SK-N-SH treated with all-trans-retinoic acid at 6 μM for 48 hours (cell line): ENCODE measurements around the gene DLG2.
"Not testable (repeated sequence)": the region's sequence is repeated elsewhere in the genome, so short reads cannot be mapped to it uniquely, and the experiment has no call there.

Experiments used
- ATAC-seq: fragments of 200-7000 bp; cut with Tn5 transposase; 3 replicates; pipeline ENCODE4 v1.9.1; 2020; ENCODE audit warnings: mild to moderate bottlenecking, moderate library complexity
- ARNTL ChIP-seq: fragments of 450-650 bp; formaldehyde crosslinking; IDR thresholded peaks from 2 replicates; pipeline ENCODE4 v1.5.0; 2020; ENCODE audit warnings: low read depth, mild to moderate bottlenecking, moderate library complexity, borderline replicate concordance
- BACH2 ChIP-seq: fragments of 250-450 bp; sonication (Bioruptor Pico); IDR thresholded peaks from 2 replicates; pipeline ENCODE4 v1.9.0; 2021; ENCODE audit warnings: mild to moderate bottlenecking, borderline replicate concordance
- CSDC2 ChIP-seq: fragments of 250-450 bp; sonication (Bioruptor Pico); IDR thresholded peaks from 2 replicates; pipeline ENCODE4 v1.5.0; 2020; ENCODE audit warnings: mild to moderate bottlenecking, moderate library complexity
- ESRRG ChIP-seq: fragments of 250-450 bp; sonication (Bioruptor Pico); IDR thresholded peaks from 2 replicates; pipeline ENCODE4 v1.6.1; 2021; ENCODE audit warnings: mild to moderate bottlenecking
- GLIS3 ChIP-seq: fragments of 250-450 bp; sonication (Bioruptor Pico); IDR thresholded peaks from 2 replicates; pipeline ENCODE4 v1.5.0; 2020; ENCODE audit warnings: mild to moderate bottlenecking, moderate library complexity
- ISL1 ChIP-seq: fragments of 250-450 bp; sonication (Bioruptor Pico); IDR thresholded peaks from 2 replicates; pipeline ENCODE4 v2.1.2; 2022; ENCODE audit warnings: mild to moderate bottlenecking, moderate library complexity
- OSR1 ChIP-seq: fragments of 250-450 bp; sonication (Bioruptor Pico); IDR thresholded peaks from 2 replicates; pipeline ENCODE4 v1.8.0; 2022; ENCODE audit warnings: moderate library complexity, mild to moderate bottlenecking, inconsistent platforms
- RARB ChIP-seq: fragments of 250-450 bp; sonication (Bioruptor Pico); IDR thresholded peaks from 2 replicates; pipeline ENCODE4 v1.8.0; 2021; ENCODE audit warnings: mild to moderate bottlenecking, moderate library complexity
- SNAI2 ChIP-seq: fragments of 250-450 bp; sonication (Bioruptor Pico); IDR thresholded peaks from 2 replicates; pipeline ENCODE4 v1.5.0; 2020; ENCODE audit warnings: mild to moderate bottlenecking, moderate library complexity
- TCF4 ChIP-seq: fragments of 250-450 bp; sonication (Bioruptor Pico); IDR thresholded peaks from 2 replicates; pipeline ENCODE4 v1.8.0; 2021; ENCODE audit warnings: mild to moderate bottlenecking, moderate library complexity, borderline replicate concordance
- TOX ChIP-seq: fragments of 250-450 bp; sonication (Bioruptor Pico); IDR thresholded peaks from 2 replicates; pipeline ENCODE4 v1.8.0; 2021; ENCODE audit warnings: mild to moderate bottlenecking, moderate library complexity, borderline replicate concordance
- ZC3H10 ChIP-seq: fragments of 250-450 bp; sonication (Bioruptor Pico); IDR thresholded peaks from 2 replicates; pipeline ENCODE4 v1.5.1; 2021; ENCODE audit warnings: mild to moderate bottlenecking, moderate library complexity
- ZFP3 ChIP-seq: fragments of 250-450 bp; sonication (Bioruptor Pico); IDR thresholded peaks from 2 replicates; pipeline ENCODE4 v1.5.0; 2020; ENCODE audit warnings: mild to moderate bottlenecking, moderate library complexity
- ZFP30 ChIP-seq: fragments of 450-650 bp; formaldehyde crosslinking; IDR thresholded peaks from 2 replicates; pipeline ENCODE4 v1.5.0; 2022; ENCODE audit warnings: mild to moderate bottlenecking, moderate library complexity
- ZNF565 ChIP-seq: fragments of 450-650 bp; formaldehyde crosslinking; conservative IDR thresholded peaks from 2 replicates; pipeline ENCODE4 v1.5.0; 2020; ENCODE audit warnings: low read depth, mild to moderate bottlenecking, moderate library complexity
- ZNF8 ChIP-seq: fragments of 450-650 bp; formaldehyde crosslinking; IDR thresholded peaks from 2 replicates; pipeline ENCODE4 v1.5.0; 2020; ENCODE audit warnings: mild to moderate bottlenecking, moderate library complexity
- TF ChIP-seq, protein P1 (sequence below): fragments of 250-450 bp; sonication (Bioruptor Pico); IDR thresholded peaks from 2 replicates; pipeline ENCODE4 v1.8.0; 2020; ENCODE audit warnings: mild to moderate bottlenecking, moderate library complexity, borderline replicate concordance
- TF ChIP-seq, protein P2 (sequence below): fragments of 250-450 bp; sonication (Bioruptor Pico); IDR thresholded peaks from 2 replicates; pipeline ENCODE4 v1.5.0; 2020; ENCODE audit warnings: mild to moderate bottlenecking, moderate library complexity
- TF ChIP-seq, protein P3 (sequence below): fragments of 250-450 bp; sonication (Bioruptor Pico); IDR thresholded peaks from 2 replicates; pipeline ENCODE4 v1.5.1; 2021; ENCODE audit warnings: mild to moderate bottlenecking, moderate library complexity
- TF ChIP-seq, protein P4 (sequence below): fragments of 250-450 bp; sonication (Bioruptor Pico); IDR thresholded peaks from 2 replicates; pipeline ENCODE4 v1.5.1; 2020; ENCODE audit warnings: low read depth, mild to moderate bottlenecking, moderate library complexity

Gene DLG2

DNA sequence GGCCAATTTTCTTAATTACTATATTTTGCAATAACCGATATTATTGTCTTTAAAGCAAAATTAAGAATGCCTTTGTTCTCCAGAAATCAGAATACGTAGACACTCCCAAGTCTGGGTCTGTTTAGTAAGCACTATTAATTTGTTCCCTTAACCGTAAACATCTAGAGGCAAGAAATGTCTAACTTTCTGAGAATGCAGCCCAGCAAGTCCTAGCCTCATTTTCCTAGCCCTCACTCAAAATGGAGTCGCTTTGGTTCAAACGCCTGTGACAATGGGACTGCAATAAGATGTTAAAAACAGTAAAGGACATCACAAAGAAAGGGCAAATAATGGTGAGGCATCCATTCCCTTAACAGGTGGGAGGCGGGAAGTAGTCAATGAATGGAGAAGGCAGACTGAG lies 280.7 kb downstream of the DLG2 start:
- ATAC-seq: no peak
- TF ChIP-seq ARNTL (no peak), TCF4 (CRISPR knock-in tag) (no peak), RARB (CRISPR knock-in tag) (no peak), SNAI2 (CRISPR knock-in tag) (no peak), CSDC2 (CRISPR knock-in tag) (no peak), ZC3H10 (CRISPR knock-in tag) (no peak), GLIS3 (no peak), TOX (CRISPR knock-in tag) (no peak), ZFP30 (no peak)
- TF ChIP-seq, protein P1, sequence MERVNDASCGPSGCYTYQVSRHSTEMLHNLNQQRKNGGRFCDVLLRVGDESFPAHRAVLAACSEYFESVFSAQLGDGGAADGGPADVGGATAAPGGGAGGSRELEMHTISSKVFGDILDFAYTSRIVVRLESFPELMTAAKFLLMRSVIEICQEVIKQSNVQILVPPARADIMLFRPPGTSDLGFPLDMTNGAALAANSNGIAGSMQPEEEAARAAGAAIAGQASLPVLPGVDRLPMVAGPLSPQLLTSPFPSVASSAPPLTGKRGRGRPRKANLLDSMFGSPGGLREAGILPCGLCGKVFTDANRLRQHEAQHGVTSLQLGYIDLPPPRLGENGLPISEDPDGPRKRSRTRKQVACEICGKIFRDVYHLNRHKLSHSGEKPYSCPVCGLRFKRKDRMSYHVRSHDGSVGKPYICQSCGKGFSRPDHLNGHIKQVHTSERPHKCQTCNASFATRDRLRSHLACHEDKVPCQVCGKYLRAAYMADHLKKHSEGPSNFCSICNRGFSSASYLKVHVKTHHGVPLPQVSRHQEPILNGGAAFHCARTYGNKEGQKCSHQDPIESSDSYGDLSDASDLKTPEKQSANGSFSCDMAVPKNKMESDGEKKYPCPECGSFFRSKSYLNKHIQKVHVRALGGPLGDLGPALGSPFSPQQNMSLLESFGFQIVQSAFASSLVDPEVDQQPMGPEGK (CRISPR knock-in tag): no peak
- TF ChIP-seq, protein P2, sequence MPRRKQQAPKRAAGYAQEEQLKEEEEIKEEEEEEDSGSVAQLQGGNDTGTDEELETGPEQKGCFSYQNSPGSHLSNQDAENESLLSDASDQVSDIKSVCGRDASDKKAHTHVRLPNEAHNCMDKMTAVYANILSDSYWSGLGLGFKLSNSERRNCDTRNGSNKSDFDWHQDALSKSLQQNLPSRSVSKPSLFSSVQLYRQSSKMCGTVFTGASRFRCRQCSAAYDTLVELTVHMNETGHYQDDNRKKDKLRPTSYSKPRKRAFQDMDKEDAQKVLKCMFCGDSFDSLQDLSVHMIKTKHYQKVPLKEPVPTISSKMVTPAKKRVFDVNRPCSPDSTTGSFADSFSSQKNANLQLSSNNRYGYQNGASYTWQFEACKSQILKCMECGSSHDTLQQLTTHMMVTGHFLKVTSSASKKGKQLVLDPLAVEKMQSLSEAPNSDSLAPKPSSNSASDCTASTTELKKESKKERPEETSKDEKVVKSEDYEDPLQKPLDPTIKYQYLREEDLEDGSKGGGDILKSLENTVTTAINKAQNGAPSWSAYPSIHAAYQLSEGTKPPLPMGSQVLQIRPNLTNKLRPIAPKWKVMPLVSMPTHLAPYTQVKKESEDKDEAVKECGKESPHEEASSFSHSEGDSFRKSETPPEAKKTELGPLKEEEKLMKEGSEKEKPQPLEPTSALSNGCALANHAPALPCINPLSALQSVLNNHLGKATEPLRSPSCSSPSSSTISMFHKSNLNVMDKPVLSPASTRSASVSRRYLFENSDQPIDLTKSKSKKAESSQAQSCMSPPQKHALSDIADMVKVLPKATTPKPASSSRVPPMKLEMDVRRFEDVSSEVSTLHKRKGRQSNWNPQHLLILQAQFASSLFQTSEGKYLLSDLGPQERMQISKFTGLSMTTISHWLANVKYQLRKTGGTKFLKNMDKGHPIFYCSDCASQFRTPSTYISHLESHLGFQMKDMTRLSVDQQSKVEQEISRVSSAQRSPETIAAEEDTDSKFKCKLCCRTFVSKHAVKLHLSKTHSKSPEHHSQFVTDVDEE (CRISPR knock-in tag): no peak
- TF ChIP-seq, protein P3, sequence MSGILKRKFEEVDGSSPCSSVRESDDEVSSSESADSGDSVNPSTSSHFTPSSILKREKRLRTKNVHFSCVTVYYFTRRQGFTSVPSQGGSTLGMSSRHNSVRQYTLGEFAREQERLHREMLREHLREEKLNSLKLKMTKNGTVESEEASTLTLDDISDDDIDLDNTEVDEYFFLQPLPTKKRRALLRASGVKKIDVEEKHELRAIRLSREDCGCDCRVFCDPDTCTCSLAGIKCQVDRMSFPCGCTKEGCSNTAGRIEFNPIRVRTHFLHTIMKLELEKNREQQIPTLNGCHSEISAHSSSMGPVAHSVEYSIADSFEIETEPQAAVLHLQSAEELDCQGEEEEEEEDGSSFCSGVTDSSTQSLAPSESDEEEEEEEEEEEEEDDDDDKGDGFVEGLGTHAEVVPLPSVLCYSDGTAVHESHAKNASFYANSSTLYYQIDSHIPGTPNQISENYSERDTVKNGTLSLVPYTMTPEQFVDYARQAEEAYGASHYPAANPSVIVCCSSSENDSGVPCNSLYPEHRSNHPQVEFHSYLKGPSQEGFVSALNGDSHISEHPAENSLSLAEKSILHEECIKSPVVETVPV (CRISPR knock-in tag): no peak

DNA sequence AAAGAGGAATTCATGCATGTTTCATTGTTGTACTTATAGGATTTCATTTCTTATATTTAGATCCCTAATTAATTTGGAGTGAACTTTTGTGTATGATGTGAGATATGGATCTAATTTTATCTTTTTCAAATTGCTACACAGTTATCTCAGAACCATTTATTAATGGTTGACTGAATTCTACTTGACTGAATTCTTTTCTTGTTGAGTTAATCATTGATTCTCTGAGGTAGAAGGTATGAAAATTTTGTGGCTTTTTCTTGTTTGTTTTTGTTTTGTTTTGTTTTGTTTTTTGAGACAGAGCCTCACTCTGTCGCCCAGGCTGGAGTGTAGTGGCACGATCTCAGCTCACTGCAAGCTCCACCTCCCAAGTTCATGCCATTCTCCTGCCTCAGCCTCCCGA lies 286.3 kb downstream of the DLG2 start:
- not testable (repeated sequence) for ATAC-seq

DNA sequence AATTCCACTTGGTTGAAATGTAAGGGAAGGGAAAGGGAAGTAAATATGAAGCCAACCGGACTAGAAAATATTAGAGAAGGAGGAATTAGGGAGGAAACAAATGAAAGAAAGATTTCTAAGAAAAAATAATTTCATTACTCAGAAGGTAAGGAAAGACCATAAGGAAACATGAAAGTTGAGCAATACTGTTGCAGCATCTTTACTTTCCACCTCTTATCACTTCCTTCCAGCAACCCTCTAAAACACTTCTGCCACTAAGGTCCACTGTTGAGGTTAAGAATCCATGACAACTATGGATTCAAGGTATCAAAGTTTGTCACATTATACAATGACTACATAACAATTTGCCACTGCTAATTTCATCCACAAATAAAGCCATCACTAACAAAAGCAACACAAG lies 308.6 kb downstream of the DLG2 start:
- ATAC-seq: no peak
- TF ChIP-seq SNAI2 (CRISPR knock-in tag) (no peak), ARNTL (no peak), RARB (CRISPR knock-in tag) (no peak)

DNA sequence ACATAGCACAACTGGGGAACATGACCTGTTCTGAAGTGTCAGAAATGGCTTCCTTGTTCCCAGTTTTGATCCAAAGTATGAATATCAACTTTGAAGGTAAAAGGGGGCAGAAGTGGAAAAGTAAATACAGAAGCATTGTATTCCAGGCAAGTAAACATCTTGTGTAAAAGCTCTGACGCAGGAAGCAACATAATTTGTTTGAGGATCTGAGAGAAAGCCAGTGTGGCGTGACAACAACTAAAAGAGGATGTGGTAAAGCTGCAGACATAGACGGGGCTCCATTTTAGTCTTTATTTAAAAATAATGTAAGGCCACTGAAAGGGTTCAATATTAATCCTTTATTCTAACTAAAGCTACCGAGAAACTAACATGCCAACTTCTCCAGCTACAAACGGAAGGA lies 310.2 kb downstream of the DLG2 start:
- TF ChIP-seq, protein P2 (CRISPR knock-in tag): no peak
- no peak for TF ChIP-seq GLIS3
- TF ChIP-seq RARB (CRISPR knock-in tag): no peak
- no peak for TF ChIP-seq ZNF8 (CRISPR knock-in tag)
- no peak for TF ChIP-seq BACH2 (CRISPR knock-in tag)
- no peak for TF ChIP-seq ARNTL
- ATAC-seq: no peak

DNA sequence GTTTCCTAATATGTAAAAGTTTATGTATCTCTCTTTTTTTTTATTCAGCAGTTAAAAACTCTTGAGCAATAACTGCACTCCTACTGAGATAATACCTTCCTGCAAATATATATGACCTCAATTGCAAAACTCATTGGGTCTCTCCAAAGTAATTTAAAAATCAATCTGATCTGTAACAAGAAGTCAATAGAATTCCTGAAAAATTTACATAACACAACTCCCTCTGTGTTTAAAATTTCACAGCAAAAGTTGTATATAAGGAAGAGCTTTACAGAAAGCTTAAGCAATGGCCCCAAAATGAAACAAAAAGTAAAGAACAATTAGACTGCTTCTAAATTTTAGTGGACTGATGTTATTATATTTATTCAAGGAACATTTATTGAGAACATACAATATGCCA lies 313.4 kb downstream of the DLG2 start:
- no peak for ATAC-seq
- TF ChIP-seq ZNF8 (CRISPR knock-in tag): no peak
- TF ChIP-seq ISL1: no peak
- TF ChIP-seq BACH2 (CRISPR knock-in tag): no peak
- TF ChIP-seq TOX (CRISPR knock-in tag): no peak
- no peak for TF ChIP-seq ZC3H10 (CRISPR knock-in tag)
- no peak for TF ChIP-seq GLIS3
- TF ChIP-seq ZFP3 (CRISPR knock-in tag): no peak
- TF ChIP-seq ESRRG: no peak
- TF ChIP-seq, protein P2 (CRISPR knock-in tag): no peak
- no peak for TF ChIP-seq CSDC2 (CRISPR knock-in tag)
- no peak for TF ChIP-seq ZNF565 (CRISPR knock-in tag)
- no peak for TF ChIP-seq RARB (CRISPR knock-in tag)
- no peak for TF ChIP-seq OSR1 (CRISPR knock-in tag)
- no peak for TF ChIP-seq ZFP30
- TF ChIP-seq, protein P4, sequence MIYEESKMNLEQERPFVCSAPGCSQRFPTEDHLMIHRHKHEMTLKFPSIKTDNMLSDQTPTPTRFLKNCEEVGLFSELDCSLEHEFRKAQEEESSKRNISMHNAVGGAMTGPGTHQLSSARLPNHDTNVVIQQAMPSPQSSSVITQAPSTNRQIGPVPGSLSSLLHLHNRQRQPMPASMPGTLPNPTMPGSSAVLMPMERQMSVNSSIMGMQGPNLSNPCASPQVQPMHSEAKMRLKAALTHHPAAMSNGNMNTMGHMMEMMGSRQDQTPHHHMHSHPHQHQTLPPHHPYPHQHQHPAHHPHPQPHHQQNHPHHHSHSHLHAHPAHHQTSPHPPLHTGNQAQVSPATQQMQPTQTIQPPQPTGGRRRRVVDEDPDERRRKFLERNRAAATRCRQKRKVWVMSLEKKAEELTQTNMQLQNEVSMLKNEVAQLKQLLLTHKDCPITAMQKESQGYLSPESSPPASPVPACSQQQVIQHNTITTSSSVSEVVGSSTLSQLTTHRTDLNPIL (CRISPR knock-in tag): no peak
